Endothelial cell (in vitro differentiated cells): ENCODE results near the gene P4HA2. TPM values are rescaled to one million over a fixed set of nuclear protein-coding genes. Genes with fewer than 3 reads are reported as not detected.

Experiments
- DNase-seq: peaks from one replicate; pipeline ENCODE4 v3.0.0; 2021; ENCODE audit warnings: low spot score
- H3K27ac Mint-ChIP-seq: one replicate; pipeline ENCODE4 v1.8.0; 2021; ENCODE audit warnings: mixed read lengths, inconsistent platforms; ENCODE audit not compliant: unreplicated experiment
- H3K27me3 Mint-ChIP-seq: one replicate; pipeline ENCODE4 v1.8.0; 2021; ENCODE audit warnings: mild to moderate bottlenecking, moderate library complexity, mixed read lengths, inconsistent platforms; ENCODE audit not compliant: unreplicated experiment
- H3K36me3 Mint-ChIP-seq: one replicate; pipeline ENCODE4 v1.8.0; 2021; ENCODE audit warnings: mild to moderate bottlenecking, low read depth, mixed read lengths, inconsistent platforms; ENCODE audit not compliant: unreplicated experiment
- H3K4me1 Mint-ChIP-seq: one replicate; pipeline ENCODE4 v1.8.0; 2021; ENCODE audit warnings: mild to moderate bottlenecking, mixed read lengths, inconsistent platforms; ENCODE audit not compliant: unreplicated experiment
- H3K4me3 Mint-ChIP-seq: one replicate; pipeline ENCODE4 v1.8.0; 2021; ENCODE audit warnings: mild to moderate bottlenecking, mixed read lengths, inconsistent platforms; ENCODE audit not compliant: unreplicated experiment
- H3K9me3 Mint-ChIP-seq: one replicate; pipeline ENCODE4 v1.8.0; 2021; ENCODE audit warnings: mixed read lengths, inconsistent platforms; ENCODE audit not compliant: unreplicated experiment
- CTCF ChIP-seq: fragments of 200-600 bp; sonication (generic); IDR thresholded peaks from one replicate; pipeline ENCODE4 v1.5.0; 2021; ENCODE audit warnings: antibody characterized with exemption; ENCODE audit not compliant: unreplicated experiment
- total RNA-seq: library from RNA; stranded (reverse); fragmentation: NEBNext Ultra II Directional; extraction: Animal tissue kit (Norgen Biotek cat#: 25700); gene quantifications from one replicate; pipeline ENCODE4 v1.2.1, GENCODE V29; 2021; ENCODE audit not compliant: unreplicated experiment

Gene P4HA2
- total RNA-seq, 1 donor from 2014 or later: 9.9 TPM

- no peak for DNase-seq
- H3K27me3 Mint-ChIP-seq: peaks cover 16% of the 10 kb centered on the region
- no peaks in the 10 kb centered on the region for H3K9me3 Mint-ChIP-seq
- TF ChIP-seq CTCF: no peak
- peaks cover 9% of the 10 kb centered on the region for H3K36me3 Mint-ChIP-seq
- no peak overlapping the region for H3K4me3 Mint-ChIP-seq
- H3K27ac Mint-ChIP-seq: no peak overlapping the region
- H3K4me1 Mint-ChIP-seq: peaks cover 27% of the 10 kb centered on the region
These were observed 5.4 kb upstream of the P4HA2 start for GRCh38 chr5:132233081-132233480.

DNA sequence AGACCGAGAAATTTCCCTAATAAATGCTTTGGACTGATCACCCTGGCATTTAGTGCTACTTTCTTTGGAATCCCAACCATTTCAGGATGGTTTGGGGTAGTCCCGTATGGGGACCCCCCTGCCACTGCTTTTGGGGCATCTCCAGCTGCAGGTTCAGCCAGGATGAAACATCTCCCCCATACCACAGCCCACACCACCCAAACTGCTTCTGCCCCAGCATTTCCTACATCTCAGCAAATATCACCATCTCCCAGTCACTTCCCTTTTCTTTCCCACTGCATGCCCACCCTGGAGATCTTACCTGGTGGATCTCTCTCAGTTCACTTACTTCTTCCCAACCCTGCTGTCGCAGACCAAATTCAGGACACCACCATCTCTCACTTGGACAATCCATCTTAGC is 4.8 kb upstream of the P4HA2 start:
- no peak overlapping the region for H3K27ac Mint-ChIP-seq
- TF ChIP-seq CTCF: no peak
- DNase-seq: no peak
- H3K4me3 Mint-ChIP-seq: no peak overlapping the region
- peaks cover 27% of the 10 kb centered on the region for H3K4me1 Mint-ChIP-seq
- no peaks in the 10 kb centered on the region for H3K9me3 Mint-ChIP-seq
- H3K36me3 Mint-ChIP-seq: peaks cover 9% of the 10 kb centered on the region
- H3K27me3 Mint-ChIP-seq: peaks cover 14% of the 10 kb centered on the region

- H3K4me3 Mint-ChIP-seq: no peak overlapping the region
- H3K36me3 Mint-ChIP-seq: peaks cover 9% of the 10 kb centered on the region
- H3K27me3 Mint-ChIP-seq: peaks cover 13% of the 10 kb centered on the region
- H3K4me1 Mint-ChIP-seq: peaks cover 30% of the 10 kb centered on the region
- TF ChIP-seq CTCF: no peak
- no peaks in the 10 kb centered on the region for H3K9me3 Mint-ChIP-seq
- no peak overlapping the region for H3K27ac Mint-ChIP-seq
- DNase-seq: no peak
These were observed 3.2 kb upstream of the P4HA2 start for GRCh38 chr5:132230871-132231270.

DNA sequence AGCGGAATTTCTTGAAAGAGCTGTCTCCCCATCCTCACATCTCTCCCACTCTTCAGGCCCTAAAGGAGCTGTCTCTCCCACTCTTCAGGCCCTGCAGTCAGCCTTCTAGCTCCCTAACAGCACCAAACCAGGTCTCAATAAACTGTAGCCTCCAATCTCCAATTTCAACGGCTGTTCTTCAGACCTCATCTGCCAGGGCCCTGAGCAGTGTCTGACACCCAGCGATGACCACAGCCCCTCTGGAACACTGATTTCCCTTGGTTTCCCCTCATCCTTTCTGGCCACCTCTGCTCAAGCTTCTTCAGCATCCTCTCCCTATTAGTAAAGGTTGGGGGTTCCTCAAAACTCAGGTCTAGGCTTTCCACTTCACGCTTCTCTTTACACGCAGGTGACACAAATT is 1.6 kb upstream of the P4HA2 start:
- peak overlapping the region; percentile 85 for H3K4me3 Mint-ChIP-seq
- TF ChIP-seq CTCF: no peak
- H3K27me3 Mint-ChIP-seq: peaks cover 13% of the 10 kb centered on the region
- H3K4me1 Mint-ChIP-seq: peaks cover 30% of the 10 kb centered on the region
- no peak overlapping the region for H3K27ac Mint-ChIP-seq
- peaks cover 9% of the 10 kb centered on the region for H3K36me3 Mint-ChIP-seq
- no peak for DNase-seq
- no peaks in the 10 kb centered on the region for H3K9me3 Mint-ChIP-seq

GRCh38 chr5:132228241-132229035 is 785 bp upstream of the P4HA2 start:
- Mint-ChIP-seq H3K27me3 (peaks cover 13% of the 10 kb centered on the region), H3K4me1 (peaks cover 26% of the 10 kb centered on the region), H3K4me3 (peak overlapping the region; percentile 85), H3K27ac (no peak overlapping the region), H3K9me3 (no peaks in the 10 kb centered on the region), H3K36me3 (peaks cover 9% of the 10 kb centered on the region)
- no peak for DNase-seq
- no peak for TF ChIP-seq CTCF
